ENCODE measurements around the gene LIN28B. TPM values are rescaled to one million over a fixed set of nuclear protein-coding genes. Genes with fewer than 3 reads are reported as not detected.
A peak's percentile ranks its signal among the peaks of the same experiment; 100 is the strongest.
"Not testable (repeated sequence)": the region's sequence is repeated elsewhere in the genome, so short reads cannot be mapped to it uniquely, and the experiment has no call there.

Gene LIN28B
- total RNA-seq, 1 donor from 2014 or later, result not detected

DNA sequence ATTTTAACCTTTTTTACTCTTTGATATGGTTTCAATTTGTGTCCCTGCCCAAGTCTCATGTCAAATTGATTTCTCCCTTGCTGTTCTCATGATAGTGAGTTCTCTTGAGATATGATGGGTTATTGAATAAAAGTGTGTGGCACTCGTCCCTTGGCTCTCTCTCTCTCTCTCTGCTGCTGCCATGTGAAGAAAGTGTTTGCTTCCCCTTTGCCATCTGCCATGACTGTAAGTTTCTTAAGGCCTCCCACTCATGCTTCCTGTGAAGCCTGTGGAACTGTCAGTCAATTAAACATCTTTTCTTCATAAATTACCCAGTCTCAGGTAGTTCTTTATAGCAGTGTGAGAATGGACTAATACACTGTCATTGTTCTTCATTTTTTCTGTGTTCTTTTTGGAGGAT lies 48.5 kb downstream of the LIN28B start:
- no peak for DNase-seq (ENCODE audit: low read depth, low spot score)

DNA sequence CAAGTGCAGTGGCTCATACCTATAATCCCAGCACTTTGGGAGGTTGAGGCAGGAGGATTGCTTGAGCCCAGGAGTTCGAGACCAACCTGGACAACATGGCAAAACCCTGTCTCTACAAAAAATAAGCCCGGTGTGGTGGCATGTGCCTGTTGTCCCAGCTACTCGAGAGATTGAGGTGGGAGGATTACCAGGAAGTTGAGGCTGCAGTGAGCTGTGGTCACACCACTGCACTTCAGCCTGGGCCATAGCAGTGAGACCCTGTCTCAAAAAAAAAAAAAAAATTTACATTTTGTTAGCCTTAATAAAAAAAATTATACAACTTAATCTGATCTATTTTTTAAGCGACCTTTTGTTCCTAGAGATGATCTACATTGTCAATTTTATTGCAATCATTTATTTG lies 56.6 kb downstream of the LIN28B start:
- DNase-seq (ENCODE audit: low read depth, low spot score), result not testable (repeated sequence)

DNA sequence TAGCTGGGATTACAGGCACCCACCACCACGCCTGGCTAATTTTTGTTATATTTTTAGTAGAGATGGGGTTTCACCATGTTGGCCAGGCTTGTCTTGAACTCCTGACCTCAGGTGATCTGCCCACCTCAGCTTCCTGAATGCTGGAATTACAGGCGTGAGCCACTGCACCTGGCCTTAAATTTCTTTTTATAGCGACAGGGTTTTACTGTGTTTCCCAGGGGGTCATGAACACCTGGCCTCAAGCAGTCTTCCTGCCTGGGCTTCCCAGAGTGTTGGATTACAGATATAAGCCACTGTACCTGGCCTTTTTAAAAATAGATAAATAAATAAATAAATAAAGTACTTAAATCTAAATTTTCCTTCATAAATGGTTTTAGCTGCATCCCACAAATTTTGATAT lies 57.5 kb downstream of the LIN28B start:
- DNase-seq (ENCODE audit: low read depth, low spot score), result no peak

DNA sequence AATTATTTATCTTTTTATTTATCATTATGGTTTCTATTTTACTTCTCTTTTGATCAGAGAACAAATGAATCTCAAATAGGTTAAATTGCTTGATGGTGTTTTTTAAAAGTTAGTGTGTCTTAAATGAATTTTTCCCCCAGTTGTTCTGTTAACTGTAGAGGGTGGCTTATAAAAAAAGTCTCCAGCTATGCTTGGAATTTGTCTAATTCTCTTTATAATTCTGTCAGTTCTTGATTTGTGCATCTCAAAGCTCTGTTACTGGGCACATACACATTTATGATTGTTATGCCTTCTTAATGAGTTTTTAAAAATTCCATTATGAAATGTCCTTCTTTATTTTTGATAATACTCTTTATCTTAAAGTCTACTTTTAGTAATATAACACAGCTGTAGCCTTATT lies 58.0 kb downstream of the LIN28B start:
- no peak for DNase-seq (ENCODE audit: low read depth, low spot score)

DNA sequence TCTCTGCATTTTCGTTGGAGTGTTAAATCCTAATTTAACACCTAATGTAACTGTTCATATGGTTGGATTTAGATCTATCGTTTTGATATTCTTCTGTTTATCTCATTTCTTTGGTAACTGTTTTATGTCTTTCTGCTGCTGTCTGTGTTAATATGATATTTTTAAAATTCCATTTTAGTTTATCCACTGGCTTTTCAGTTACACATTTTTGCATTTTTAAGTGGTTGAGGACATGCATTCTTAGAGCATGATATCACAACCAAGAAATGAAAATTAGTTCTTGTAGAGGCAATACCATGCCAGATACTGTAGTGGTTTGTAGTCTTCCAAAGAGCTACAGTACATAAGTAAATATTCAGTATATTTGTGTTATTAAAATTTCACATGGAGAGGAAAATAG lies 58.6 kb downstream of the LIN28B start:
- DNase-seq (ENCODE audit: low read depth, low spot score), result no peak

DNA sequence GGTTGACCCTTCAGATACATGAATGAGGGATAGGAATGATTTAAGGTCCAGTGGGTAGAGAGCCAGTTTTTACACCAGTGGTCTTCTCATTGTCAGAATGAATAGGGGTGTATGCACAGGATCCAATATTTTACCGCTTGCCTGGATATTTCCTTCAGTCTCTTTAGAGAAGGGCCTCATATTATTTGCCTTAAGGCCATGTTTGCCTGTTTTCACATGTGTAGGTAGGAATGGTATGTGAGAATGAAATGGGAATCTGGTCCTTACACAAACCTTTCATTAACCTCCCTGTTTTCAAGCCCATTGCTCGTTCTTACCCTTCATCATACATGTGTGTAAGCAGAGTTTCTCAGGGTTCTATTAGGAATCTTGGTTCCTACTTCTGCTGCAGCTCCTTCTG lies 62.4 kb downstream of the LIN28B start:
- DNase-seq (ENCODE audit: low read depth, low spot score), result no peak

DNA sequence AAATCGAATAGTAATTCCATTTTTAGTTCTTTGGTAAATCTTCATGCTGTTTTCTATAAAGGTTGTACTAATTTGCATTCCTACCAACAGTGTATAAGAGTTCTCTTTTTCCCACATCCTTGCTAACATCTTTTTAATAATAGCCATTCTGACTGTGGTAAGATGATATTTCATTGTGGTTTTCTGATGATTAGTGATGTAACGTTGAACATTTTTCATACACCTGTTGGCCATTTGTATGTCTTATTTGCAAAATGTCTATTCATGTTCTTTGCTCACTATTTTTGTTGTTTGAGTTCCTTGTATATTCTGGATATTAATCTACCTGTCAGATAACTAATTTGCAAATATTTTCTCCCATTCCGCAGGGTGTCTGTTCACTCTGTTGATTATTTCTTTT lies 64.5 kb downstream of the LIN28B start:
- no peak for DNase-seq (ENCODE audit: low read depth, low spot score)

DNA sequence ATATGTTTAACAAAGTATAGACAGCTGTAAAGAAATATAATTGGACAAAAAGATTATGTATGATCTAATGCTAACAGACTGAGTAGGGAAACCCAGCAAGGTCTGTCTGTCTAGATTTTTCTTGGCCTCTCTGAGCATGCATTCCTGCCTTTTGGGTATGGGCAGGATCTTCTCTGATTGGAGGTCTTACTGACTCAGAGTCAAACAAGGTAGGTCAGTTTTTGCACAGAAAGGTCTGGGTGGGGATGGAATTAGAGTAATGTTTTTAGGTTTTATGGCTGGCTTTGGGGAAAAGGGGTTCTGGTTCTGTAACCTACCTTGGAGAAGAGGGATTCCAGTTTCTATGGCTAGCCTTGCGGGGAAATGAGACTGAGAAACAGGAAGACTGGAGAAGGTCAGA lies 65.5 kb downstream of the LIN28B start:
- DNase-seq (ENCODE audit: low read depth, low spot score), result no peak

DNA sequence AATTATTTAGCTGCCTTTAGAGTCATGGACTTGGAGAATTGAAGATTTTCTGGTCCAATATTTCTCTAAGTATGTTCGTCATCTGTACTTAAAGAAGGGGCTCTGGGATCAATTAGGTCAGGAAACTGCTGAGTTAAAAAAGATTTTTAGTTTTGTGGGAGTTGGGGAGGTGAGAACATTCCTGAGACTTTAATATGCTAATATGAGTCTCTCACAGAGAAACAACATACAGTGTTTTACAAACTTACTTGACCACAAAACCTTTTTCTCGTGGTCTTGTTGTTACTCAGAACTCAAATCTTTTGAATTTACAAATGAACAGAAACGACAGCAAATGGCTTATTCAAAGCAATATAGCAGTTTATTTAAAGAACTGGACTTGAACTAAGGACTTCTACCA lies 67.9 kb downstream of the LIN28B start:
- DNase-seq (ENCODE audit: low read depth, low spot score), result no peak

DNA sequence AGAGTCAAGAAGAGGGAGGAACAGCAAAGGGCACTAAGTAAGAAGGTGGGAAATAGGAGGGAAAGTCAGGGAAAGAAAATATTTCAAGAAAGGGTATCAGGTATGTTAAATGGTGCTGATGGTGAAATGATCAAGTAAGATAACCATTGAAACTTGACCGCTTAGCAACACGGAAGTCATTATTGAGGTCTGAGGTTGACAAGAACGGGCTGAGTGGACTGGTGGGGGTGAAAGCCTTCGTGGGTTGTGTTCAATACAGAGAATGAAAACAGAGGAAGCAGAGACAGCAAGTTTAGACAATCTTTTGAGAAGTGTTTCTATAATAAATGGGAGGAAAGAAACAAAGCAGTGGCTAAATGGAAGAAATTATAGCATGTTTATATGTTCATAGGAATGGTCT lies 72.0 kb downstream of the LIN28B start:
- no peak for DNase-seq (ENCODE audit: low read depth, low spot score)

DNA sequence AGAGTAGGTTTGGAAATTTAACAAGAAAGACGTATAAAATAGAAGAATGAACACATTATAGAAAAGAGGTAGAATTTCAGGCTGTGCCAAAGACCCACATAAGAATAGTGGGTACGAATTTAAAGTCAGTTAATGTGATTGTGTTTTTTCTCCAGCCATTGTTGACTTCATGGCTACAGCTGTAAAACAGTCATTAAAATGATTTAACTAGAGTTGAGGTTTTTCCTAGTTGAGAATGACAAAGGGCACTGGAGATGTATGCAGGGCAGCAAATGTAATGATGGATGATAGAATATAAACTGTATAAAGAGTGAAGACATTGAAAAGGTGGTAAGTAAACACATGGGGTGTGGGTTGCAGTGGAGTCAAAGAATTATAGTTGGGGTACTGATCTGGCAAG lies 72.7 kb downstream of the LIN28B start:
- DNase-seq (ENCODE audit: low read depth, low spot score), result no peak

DNA sequence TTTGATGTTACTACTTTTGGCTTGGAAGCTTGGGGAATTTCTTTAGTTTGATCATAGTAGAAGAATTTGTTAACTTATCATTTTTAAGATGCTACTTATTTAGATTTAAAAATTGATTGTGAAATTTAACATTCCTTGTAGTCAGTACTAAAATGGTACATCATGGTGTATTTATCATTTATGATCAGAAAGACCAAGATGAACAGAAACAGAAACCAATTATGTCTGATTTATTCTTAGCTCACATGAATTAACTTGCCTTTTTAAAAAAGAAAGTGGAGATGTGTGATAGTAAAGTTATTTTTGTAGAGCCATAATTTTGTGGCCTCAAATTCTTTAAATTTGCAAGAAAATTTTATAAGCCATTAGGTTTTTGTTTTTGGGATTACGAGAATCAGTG lies 77.6 kb downstream of the LIN28B start:
- DNase-seq (ENCODE audit: low read depth, low spot score), result no peak

DNA sequence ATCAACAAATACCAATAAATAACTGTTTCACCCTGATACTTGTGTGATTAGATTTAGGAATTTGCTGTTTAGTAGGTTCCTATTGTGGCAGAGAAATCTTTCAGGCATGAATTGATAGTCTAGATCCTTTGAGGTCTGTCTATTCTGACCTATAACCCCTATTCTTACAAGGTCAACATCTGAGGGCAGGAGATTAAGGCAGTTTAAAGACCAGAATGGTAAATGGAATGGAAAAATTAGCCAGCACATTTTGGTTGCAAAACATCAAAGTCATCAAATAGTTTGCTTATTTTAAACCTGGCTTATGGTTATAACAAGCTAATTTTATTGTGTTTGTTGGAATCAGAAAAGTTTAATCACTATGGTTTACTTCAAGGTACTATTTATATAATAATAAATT lies 78.4 kb downstream of the LIN28B start:
- no peak for DNase-seq (ENCODE audit: low read depth, low spot score)

DNA sequence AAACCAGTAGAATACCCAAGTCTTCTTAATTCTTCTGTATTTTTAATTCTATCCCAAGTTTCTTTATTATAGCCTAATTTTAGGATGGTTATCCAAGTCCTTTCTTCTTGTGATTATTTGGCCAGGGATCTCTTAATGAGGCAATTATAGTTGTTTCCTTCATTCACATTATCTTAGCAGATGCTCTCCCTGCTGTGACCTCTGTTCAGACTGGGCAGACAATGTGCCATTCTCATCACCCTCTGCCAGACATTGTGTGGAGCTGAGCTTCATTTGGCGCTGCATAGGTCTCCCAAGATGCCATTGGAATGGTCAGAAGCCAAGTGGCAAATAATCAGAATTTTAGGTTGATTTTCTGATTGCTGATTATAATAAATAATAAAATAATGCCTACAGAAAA lies 79.4 kb downstream of the LIN28B start:
- no peak for DNase-seq (ENCODE audit: low read depth, low spot score)

DNA sequence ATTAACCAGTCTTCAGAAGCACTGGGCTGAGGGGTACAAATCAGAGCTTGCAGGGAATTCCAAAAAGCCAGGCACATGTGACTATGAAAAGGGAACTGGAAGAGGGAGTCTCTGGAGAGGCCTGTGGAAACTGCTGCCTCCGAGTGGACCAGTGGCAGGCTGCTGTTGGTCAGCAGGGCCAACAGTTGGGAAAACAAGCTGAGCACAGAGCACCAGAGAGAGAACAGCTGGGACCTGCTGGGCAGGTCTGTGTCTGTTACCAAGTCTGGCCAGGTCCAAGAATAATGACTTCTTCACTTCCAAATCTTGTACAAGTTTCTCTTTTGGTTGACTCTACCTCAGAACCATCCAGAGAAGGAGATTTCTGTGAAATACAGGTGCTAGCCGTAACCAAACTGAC lies 81.4 kb downstream of the LIN28B start:
- DNase-seq (ENCODE audit: low read depth, low spot score), result no peak

DNA sequence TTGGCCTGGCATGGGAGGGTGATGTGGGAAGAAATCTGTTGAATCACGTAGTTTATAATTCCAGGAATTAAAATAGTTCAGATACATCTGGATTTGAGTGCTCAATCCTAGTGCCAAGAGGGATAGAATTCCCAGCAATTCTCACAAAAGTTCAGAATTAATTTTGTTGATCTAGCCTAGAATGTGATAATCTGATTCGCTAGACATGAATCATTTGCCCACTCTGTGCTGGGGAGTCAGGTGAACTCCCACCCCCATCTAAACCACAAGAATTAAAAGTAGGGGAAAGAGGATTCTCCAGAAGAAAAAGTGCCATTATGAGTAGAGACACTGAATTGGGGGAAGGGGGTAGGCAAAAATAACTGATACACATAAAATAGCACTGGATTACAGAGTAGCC lies 85.0 kb downstream of the LIN28B start:
- no peak for DNase-seq (ENCODE audit: low read depth, low spot score)

DNA sequence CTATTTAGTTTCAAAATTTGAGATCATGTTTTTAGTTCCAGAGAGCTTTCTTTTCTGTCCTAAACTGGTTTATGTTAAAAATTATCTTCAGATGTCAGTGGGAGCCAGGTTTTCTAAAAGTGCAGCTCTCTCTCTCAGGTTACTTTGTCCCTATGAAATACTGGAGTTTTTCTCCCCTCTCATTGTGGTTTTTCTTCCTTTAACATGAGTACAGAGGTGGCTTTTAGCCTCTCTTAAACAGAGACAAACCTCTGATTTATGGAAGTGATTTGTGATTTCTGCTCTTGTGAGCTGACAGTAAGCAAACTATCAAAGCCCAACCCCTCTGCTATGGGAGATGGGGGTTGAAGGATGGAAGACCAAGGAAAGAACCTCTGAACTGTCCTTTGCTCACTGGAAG lies 85.7 kb downstream of the LIN28B start:
- no peak for DNase-seq (ENCODE audit: low read depth, low spot score)

DNA sequence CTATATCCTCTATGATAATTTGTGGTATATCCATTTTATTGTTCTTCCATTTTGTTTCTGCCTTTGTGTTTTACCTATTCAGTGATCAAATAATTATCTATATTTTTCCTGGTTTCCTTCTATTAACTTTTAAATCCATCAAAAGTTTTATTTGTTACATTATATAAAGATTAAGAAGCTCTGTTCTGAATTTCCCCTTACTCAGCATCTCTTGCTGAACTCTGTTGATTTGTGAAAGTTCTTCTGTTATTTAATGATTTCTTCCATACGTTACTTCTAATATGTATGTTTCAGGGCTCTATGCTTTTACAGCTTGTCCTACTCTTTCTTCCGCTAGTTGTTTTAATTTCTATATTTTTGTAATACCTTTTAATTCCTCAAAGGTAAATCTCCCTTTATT lies 87.1 kb downstream of the LIN28B start:
- no peak for DNase-seq (ENCODE audit: low read depth, low spot score)

DNA sequence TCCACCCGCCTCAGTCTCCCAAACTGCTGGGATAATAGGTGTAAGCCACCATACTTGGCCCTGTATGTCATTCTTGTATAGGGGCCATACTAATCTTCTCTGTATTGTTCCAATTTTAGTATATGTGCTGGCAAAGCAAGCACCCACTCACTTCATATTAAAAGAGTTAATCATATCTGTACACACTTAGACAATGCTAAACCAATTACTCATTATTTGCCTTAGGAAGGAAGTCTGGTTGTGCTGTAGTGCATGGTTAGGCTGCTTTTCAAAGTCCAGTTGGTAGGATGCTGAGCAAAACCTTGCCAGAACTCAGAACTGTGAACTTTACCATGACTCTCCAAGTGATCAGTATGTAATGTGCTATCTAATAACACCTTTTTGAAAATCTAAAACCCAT lies 88.6 kb downstream of the LIN28B start:
- peak; percentile 49 for DNase-seq (ENCODE audit: low read depth, low spot score)

DNA sequence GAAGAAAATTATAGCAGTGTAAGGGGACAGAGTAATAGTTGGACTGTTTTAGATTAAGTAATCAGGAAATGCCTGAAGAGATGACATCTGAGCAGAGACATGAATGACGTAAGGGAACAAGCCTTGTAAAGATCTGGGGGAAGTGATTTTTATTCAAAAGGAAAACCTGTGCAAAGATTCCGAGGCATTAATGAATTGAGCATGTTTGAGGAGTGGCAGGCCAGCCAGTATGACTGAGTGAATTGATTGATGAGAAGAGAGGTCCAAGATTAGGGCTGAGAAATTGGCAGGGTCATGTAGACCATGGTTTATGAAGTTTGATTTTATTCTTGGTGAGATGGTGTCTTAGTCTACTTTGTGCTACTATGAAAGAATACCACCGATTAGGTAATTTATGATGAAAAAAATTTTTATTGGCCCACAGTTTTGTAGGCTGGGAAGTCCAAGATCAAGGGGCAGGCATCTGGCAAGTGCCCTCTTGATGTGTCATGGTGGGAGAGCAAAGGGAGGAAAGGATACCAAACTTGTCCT lies 95.1 kb downstream of the LIN28B start:
- peak; percentile 7 for DNase-seq (ENCODE audit: low read depth, low spot score)

DNA sequence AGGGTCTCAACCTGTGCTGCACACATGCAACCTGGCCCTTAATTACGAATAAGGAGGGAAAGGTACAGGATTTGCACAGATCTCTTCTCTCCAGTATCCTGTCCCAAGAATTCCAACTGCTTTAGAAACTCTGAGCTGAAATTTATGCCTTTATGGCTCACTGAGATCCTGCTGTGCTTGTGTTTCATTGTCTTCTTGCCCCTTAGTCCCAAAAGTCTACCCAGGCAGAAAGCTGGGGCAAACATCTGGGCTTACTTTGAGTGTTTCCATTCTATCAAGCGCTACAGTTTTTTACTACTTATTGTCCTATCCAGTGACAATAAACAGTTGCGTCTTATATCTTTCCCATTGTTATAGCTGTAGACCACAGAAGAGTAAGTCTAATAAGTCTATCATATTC lies 99.7 kb downstream of the LIN28B start:
- DNase-seq (ENCODE audit: low read depth, low spot score), result no peak

DNA sequence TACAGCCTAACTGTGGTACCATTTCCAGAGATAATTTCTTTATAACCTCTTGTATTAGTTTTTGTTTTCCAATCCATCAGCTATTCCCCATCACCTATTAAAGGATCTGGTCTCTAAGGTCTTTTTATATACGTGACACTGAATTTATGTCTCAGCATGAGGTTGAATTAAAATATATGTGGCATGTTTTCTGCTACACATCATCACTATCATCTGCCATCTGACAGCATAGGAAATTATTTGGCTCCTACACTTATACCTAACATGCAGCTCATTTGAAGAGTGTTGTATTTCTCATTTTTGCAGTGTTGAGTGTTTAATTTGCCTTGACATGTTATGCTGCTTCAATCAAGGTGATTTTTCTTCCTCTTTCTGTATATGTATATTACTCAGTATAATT lies 100.3 kb downstream of the LIN28B start:
- no peak for DNase-seq (ENCODE audit: low read depth, low spot score)

DNA sequence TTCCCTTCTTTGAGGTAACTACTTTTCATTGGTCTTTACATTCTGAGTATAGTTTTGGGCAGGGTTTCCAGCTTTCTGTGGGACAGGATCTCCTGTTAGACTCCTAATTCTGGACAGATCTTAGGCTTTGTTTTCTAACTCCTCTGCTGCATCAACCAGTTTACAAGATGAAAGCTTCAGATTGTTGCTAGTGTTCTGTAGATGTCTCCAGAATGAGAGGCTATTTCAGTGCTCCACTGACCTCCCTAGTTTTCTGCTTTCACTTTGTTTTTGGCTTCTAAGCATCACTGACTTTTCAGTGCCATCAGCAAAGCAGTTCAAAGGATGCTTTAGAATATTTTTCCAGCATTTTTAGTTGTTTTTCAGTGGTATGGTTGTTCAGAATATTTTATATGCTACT lies 101.4 kb downstream of the LIN28B start:
- DNase-seq (ENCODE audit: low read depth, low spot score), result no peak

DNA sequence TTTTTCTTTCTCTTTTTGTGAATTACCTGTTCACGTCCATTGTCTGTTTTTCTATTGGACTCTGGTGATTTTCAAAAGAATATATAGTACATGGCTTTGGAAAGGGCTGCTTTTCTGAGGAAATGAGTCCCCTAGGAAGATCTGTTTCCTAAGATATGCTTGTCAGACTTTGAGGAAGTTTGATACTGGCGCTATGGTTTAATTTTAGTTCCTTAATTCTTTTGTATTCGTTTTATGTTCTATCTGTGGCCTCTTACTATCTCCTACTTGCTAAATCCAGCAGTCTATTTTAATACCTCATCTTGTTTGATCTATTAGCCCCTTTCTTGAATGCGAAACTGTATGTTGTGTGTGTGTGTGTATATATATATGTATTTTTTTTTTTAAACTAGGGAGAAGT lies 101.9 kb downstream of the LIN28B start:
- no peak for DNase-seq (ENCODE audit: low read depth, low spot score)
